ENCODE data around the gene OCRL.

The OCRL gene

DNA sequence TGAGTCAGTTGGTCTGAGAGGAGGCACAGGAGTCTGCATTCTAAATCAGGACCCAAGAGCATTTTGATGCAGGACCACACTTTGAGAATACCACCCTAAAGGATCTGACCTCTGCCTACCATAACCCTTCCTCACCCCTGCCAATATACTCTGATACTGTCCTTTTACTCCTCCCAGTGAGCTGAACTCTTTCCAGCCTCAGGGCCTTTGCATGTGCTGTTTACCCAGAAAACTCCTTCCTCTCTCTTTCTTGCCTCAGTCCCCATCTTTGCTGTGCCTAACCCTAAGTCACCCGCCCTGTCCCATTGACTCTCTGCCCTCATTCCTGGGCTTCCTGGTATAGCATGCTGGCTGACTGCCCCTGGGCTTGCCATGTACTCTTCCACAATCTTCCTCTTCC, 54.7 kb downstream of the OCRL start:
- TF ChIP-seq GATA2 (IDR thresholded peaks at IDR 0.05; ENCODE audit: low read depth, low read length) (no peak), GATA3 (IDR thresholded peaks at IDR 0.05; ENCODE audit: low read depth, low read length) (no peak)

- no peak for TF ChIP-seq GATA2 (IDR thresholded peaks at IDR 0.05; ENCODE audit: low read depth, low read length)
- no peak for TF ChIP-seq GATA3 (IDR thresholded peaks at IDR 0.05; ENCODE audit: low read depth, low read length)
Observed at GRCh38 chrX:129596077-129596476, 56.0 kb downstream of the OCRL start.

GRCh38 chrX:129597905-129598304, 57.8 kb downstream of the OCRL start:
- TF ChIP-seq GATA3 (IDR thresholded peaks at IDR 0.05; ENCODE audit: low read depth, low read length) (no peak), GATA2 (IDR thresholded peaks at IDR 0.05; ENCODE audit: low read depth, low read length) (no peak)

- TF ChIP-seq GATA2 (IDR thresholded peaks at IDR 0.05; ENCODE audit: low read depth, low read length) (no peak), GATA3 (IDR thresholded peaks at IDR 0.05; ENCODE audit: low read depth, low read length) (no peak)
Observed at GRCh38 chrX:129599499-129599898, 59.4 kb downstream of the OCRL start.

GRCh38 chrX:129599996-129600395, 59.9 kb downstream of the OCRL start:
- TF ChIP-seq GATA3 (IDR thresholded peaks at IDR 0.05; ENCODE audit: low read depth, low read length) (no peak), GATA2 (IDR thresholded peaks at IDR 0.05; ENCODE audit: low read depth, low read length) (no peak)

- no peak for TF ChIP-seq GATA2 (IDR thresholded peaks at IDR 0.05; ENCODE audit: low read depth, low read length)
- no peak for TF ChIP-seq GATA3 (IDR thresholded peaks at IDR 0.05; ENCODE audit: low read depth, low read length)
Observed at GRCh38 chrX:129600981-129601424, 60.9 kb downstream of the OCRL start.

GRCh38 chrX:129606918-129607317, 66.9 kb downstream of the OCRL start:
- no peak for TF ChIP-seq GATA2 (IDR thresholded peaks at IDR 0.05; ENCODE audit: low read depth, low read length)
- no peak for TF ChIP-seq GATA3 (IDR thresholded peaks at IDR 0.05; ENCODE audit: low read depth, low read length)

- no peak for TF ChIP-seq GATA3 (IDR thresholded peaks at IDR 0.05; ENCODE audit: low read depth, low read length)
- no peak for TF ChIP-seq GATA2 (IDR thresholded peaks at IDR 0.05; ENCODE audit: low read depth, low read length)
Observed at GRCh38 chrX:129608496-129608895, 68.4 kb downstream of the OCRL start.

DNA sequence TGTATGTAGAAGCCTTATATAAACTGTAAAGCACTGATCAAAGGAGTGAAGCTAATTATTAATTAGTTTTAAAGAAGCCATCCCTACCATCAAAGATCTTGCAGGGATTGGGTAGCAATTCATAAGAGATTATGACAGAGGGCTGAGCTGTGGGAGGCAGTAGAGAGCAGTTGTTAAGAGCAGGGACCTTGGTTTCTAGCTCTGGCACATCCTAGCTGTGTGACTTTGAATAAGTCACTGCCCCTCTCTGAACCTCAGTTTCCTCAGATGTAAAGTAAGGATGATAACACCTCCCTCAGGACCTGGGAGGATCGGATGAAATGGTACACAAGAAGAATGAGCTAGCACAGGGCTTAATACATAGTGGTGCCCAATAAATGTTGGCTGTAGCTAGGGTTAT, 69.3 kb downstream of the OCRL start:
- TF ChIP-seq GATA3 (IDR thresholded peaks at IDR 0.05; ENCODE audit: low read depth, low read length) (no peak), GATA2 (IDR thresholded peaks at IDR 0.05; ENCODE audit: low read depth, low read length) (no peak)

DNA sequence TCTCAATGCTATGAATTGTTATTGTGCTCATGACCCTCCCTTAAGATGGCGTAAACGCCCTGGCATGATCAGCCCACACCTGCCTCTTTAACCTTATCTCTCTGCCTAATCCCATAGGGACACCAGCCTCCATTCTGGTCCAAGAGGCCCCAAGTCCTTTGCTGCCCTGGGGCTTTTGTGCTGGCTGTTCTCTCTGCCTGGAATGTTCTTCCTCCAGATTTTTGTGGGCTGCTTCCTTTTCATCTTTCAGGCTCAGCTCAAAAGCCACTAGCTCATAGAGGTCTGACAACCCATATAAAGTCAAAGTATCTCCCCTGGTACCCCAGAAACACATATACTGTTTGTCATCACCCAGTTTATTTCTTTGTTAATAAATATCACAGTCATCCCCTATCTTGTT, 72.3 kb downstream of the OCRL start:
- no peak for TF ChIP-seq GATA3 (IDR thresholded peaks at IDR 0.05; ENCODE audit: low read depth, low read length)
- TF ChIP-seq GATA2 (IDR thresholded peaks at IDR 0.05; ENCODE audit: low read depth, low read length): no peak

GRCh38 chrX:129613596-129613995, 73.5 kb downstream of the OCRL start:
- TF ChIP-seq GATA2 (IDR thresholded peaks at IDR 0.05; ENCODE audit: low read depth, low read length) (no peak), GATA3 (IDR thresholded peaks at IDR 0.05; ENCODE audit: low read depth, low read length) (no peak)

GRCh38 chrX:129614481-129615255, 74.6 kb downstream of the OCRL start:
- TF ChIP-seq GATA2 (IDR thresholded peaks at IDR 0.05; ENCODE audit: low read depth, low read length) (no peak), GATA3 (IDR thresholded peaks at IDR 0.05; ENCODE audit: low read depth, low read length) (no peak)

DNA sequence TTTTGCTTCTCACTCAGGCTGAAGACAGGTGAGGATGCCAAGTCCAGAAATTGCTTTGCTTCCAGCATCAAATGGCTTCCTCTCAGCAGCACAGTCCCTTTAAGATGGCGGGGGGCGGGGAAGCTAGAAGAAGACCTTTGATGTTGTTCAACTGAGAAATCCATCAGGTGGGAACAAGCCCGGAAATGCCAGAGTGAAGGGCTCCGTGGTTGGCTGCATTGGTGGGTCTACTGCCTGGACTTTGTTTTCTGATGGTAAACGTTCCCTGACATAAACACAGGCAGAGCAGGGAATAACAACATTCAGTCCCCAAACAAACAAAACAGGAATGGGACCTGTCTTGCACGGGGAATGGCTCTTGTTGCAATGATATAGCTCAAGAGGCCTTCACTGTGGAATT, 77.4 kb downstream of the OCRL start:
- TF ChIP-seq GATA2 (IDR thresholded peaks at IDR 0.05; ENCODE audit: low read depth, low read length) (no peak), GATA3 (IDR thresholded peaks at IDR 0.05; ENCODE audit: low read depth, low read length) (no peak)

DNA sequence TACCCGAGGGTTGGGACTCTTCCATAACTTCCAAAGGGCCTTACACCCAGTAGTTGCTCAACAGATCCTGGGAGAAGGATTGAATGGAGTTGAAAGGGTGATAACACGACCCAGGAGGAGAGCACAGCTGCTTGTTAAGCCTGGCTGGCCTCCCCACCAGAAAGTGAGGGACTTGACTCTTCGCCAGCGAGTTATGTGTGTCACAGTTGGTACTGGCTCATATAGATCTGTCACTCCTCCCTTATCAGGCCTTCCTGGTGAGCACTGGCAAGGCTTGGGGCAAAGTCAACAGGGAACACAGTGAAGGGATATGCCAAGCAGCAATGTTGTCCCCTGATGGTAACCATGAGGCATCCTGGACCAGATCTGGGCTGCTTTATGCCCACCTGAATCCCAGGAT, 78.9 kb downstream of the OCRL start:
- TF ChIP-seq GATA2 (IDR thresholded peaks at IDR 0.05; ENCODE audit: low read depth, low read length) (no peak), GATA3 (IDR thresholded peaks at IDR 0.05; ENCODE audit: low read depth, low read length) (no peak)

GRCh38 chrX:129622757-129623301, 82.8 kb downstream of the OCRL start:
- TF ChIP-seq GATA2 (IDR thresholded peaks at IDR 0.05; ENCODE audit: low read depth, low read length): no peak
- TF ChIP-seq GATA3 (IDR thresholded peaks at IDR 0.05; ENCODE audit: low read depth, low read length): no peak
